ENCODE results near the gene GARS1.
A peak's percentile ranks its signal among the peaks of the same experiment; 100 is the strongest.

DNA sequence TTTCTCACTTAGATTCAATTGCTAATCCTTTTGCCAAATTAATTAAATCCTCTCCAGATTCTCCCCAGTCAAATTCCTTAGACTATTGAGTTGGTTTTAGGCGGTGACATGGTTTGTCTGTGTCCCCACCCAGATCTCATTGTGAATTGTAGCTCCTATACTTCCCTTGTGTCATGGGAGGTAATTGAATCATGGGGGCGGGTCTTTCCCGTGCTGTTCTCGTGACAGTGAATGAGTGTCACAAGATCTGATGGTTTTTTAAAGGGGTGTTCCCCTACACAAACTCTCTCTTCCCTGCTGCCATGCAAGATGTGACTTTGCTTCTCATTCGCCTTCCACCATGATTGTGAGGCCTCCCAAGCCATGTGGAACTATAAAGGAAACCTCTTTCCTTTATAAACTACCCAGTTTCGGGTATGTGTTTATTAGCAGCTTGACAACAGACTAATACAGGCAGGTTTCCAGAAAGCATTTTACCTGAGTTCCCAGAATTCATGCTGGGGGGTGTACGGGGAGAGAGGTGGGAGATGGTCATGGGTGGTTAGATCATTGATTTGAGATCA is 44.7 kb upstream of the GARS1 start:
- TF ChIP-seq, protein P1, sequence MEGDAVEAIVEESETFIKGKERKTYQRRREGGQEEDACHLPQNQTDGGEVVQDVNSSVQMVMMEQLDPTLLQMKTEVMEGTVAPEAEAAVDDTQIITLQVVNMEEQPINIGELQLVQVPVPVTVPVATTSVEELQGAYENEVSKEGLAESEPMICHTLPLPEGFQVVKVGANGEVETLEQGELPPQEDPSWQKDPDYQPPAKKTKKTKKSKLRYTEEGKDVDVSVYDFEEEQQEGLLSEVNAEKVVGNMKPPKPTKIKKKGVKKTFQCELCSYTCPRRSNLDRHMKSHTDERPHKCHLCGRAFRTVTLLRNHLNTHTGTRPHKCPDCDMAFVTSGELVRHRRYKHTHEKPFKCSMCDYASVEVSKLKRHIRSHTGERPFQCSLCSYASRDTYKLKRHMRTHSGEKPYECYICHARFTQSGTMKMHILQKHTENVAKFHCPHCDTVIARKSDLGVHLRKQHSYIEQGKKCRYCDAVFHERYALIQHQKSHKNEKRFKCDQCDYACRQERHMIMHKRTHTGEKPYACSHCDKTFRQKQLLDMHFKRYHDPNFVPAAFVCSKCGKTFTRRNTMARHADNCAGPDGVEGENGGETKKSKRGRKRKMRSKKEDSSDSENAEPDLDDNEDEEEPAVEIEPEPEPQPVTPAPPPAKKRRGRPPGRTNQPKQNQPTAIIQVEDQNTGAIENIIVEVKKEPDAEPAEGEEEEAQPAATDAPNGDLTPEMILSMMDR (IDR thresholded peaks at IDR 0.05), result no peak
- TF ChIP-seq EP300 (IDR thresholded peaks at IDR 0.05) (no peak), POLR2A (IDR thresholded peaks at IDR 0.05) (no peak), POLR2AphosphoS5 (IDR thresholded peaks at IDR 0.05) (peak in 1 of 4 donors; percentile 36)

Data from sigmoid colon (tissue), 4 donors.